Anterior cingulate cortex (tissue), 58 donors: ENCODE measurements around the gene FAM187B.

ENCODE experiments used
- DNase-seq, 58 donors: peaks; one replicate each; lab custom pipeline; 2025; lab: John Stamatoyannopoulos, UW

The FAM187B gene

GRCh38 chr19:35264268-35265125 is 36.0 kb upstream of the FAM187B start:
- no peak for DNase-seq

- DNase-seq: no peak
Observed at GRCh38 chr19:35262101-35262761, 33.7 kb upstream of the FAM187B start.

- DNase-seq: no peak
Observed at GRCh38 chr19:35261356-35262100, 33.0 kb upstream of the FAM187B start.

GRCh38 chr19:35260694-35261304 is 32.3 kb upstream of the FAM187B start:
- DNase-seq: no peak

GRCh38 chr19:35257113-35257461 is 28.5 kb upstream of the FAM187B start:
- no peak for DNase-seq

GRCh38 chr19:35256566-35256965 is 28.0 kb upstream of the FAM187B start:
- no peak for DNase-seq

- no peak for DNase-seq
Observed at GRCh38 chr19:35254341-35255297, 26.1 kb upstream of the FAM187B start.

GRCh38 chr19:35253316-35254286 is 25.1 kb upstream of the FAM187B start:
- no peak for DNase-seq

GRCh38 chr19:35251456-35251855 is 22.9 kb upstream of the FAM187B start:
- no peak for DNase-seq

GRCh38 chr19:35249848-35250711 is 21.5 kb upstream of the FAM187B start:
- no peak for DNase-seq

GRCh38 chr19:35249146-35249847 is 20.8 kb upstream of the FAM187B start:
- DNase-seq: no peak

- DNase-seq: no peak
Observed at GRCh38 chr19:35248310-35249145, 20.0 kb upstream of the FAM187B start, which contains the start of gene LSR. LSR (plus strand) TSS chr19:35249002; CDS start chr19:35249023, 21 bp downstream.

GRCh38 chr19:35247526-35248309 is 19.2 kb upstream of the FAM187B start:
- no peak for DNase-seq

- no peak for DNase-seq
Observed at GRCh38 chr19:35246466-35247092, 18.0 kb upstream of the FAM187B start.

- DNase-seq: no peak
Observed at GRCh38 chr19:35241417-35241816, 12.9 kb upstream of the FAM187B start.
